ENCODE results near the gene NTRK3. TPM values are rescaled to one million over a fixed set of nuclear protein-coding genes. Genes with fewer than 3 reads are reported as not detected.

Gene NTRK3
- total and polyA plus RNA-seq, 4 donors = 0.21 to 2.9 (median 0.32) TPM

DNA sequence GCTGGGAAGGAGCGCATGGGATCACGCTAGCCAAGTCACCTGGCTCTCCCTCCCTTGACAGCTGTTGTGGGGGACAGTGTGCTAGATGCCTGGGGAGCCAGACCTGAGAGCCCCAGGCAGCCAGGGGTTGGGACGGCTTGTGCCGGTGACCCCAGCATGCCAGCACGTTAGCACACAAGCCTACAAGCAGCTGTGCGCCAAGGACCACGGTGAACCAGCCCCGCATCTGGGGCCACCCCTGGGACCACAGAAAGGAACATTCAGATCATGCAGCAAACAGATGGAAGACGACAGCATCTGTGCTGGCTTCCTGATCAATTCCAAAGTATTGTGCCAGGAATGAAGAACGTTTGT lies 64.8 kb downstream of the NTRK3 start:
- no peaks in the 10 kb centered on the region for H3K9me3 ChIP-seq (ENCODE audit: control insufficient read depth in 4 of 4, low read length in 3 of 4)
- no peak overlapping the region for H3K4me3 ChIP-seq (ENCODE audit: low read depth in 1 of 3, low read length in 3 of 3)
- 82% methylated on average over 10 of the region's 10 CpGs for WGBS
- no peak overlapping the region for H3K9ac ChIP-seq (ENCODE audit: low read depth in 1 of 2, low read length in 2 of 2)
- DNase-seq (ENCODE audit: low spot score) = no peak
- no peaks in the 10 kb centered on the region for H3K4me1 ChIP-seq (ENCODE audit: control insufficient read depth in 4 of 4, insufficient read depth in 4 of 4, low read length in 3 of 4)
- H3K27me3 ChIP-seq (ENCODE audit: control insufficient read depth in 4 of 4, insufficient read depth in 4 of 4, low read length in 3 of 4) = no peaks in the 10 kb centered on the region
- no peak for TF ChIP-seq FOXA1 (IDR thresholded peaks at IDR 0.05)
- TF ChIP-seq REST (IDR thresholded peaks at IDR 0.05) = no peak
- no peak for TF ChIP-seq CTCF (IDR thresholded peaks at IDR 0.05; ENCODE audit: low read depth, low read length, missing input control)
- no peak for TF ChIP-seq JUND (IDR thresholded peaks at IDR 0.05)
- TF ChIP-seq RXRA (IDR thresholded peaks at IDR 0.05) = no peak
- TF ChIP-seq EGR1 (IDR thresholded peaks at IDR 0.05; ENCODE audit: low read depth in 2 of 2) = no peak
- TF ChIP-seq SP1 (IDR thresholded peaks at IDR 0.05) = no peak
- TF ChIP-seq, protein P1, sequence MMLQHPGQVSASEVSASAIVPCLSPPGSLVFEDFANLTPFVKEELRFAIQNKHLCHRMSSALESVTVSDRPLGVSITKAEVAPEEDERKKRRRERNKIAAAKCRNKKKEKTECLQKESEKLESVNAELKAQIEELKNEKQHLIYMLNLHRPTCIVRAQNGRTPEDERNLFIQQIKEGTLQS (IDR thresholded peaks at IDR 0.05) = no peak
- TF ChIP-seq FOXA2 (IDR thresholded peaks at IDR 0.05) = no peak
- no peak for TF ChIP-seq RAD21 (IDR thresholded peaks at IDR 0.05)
- TF ChIP-seq HNF4G (IDR thresholded peaks at IDR 0.05) = no peak
- TF ChIP-seq GABPA (IDR thresholded peaks at IDR 0.05 in 1 of 2, conservative IDR thresholded peaks at IDR 0.05 in 1 of 2) = no peak
- TF ChIP-seq, protein P2, sequence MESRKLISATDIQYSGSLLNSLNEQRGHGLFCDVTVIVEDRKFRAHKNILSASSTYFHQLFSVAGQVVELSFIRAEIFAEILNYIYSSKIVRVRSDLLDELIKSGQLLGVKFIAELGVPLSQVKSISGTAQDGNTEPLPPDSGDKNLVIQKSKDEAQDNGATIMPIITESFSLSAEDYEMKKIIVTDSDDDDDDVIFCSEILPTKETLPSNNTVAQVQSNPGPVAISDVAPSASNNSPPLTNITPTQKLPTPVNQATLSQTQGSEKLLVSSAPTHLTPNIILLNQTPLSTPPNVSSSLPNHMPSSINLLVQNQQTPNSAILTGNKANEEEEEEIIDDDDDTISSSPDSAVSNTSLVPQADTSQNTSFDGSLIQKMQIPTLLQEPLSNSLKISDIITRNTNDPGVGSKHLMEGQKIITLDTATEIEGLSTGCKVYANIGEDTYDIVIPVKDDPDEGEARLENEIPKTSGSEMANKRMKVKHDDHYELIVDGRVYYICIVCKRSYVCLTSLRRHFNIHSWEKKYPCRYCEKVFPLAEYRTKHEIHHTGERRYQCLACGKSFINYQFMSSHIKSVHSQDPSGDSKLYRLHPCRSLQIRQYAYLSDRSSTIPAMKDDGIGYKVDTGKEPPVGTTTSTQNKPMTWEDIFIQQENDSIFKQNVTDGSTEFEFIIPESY (IDR thresholded peaks at IDR 0.05) = no peak
- no peak for TF ChIP-seq NR2F2 (IDR thresholded peaks at IDR 0.05)
- no peak for TF ChIP-seq YY1 (IDR thresholded peaks at IDR 0.05)
- TF ChIP-seq HNF4A (conservative IDR thresholded peaks at IDR 0.05) = no peak
- no peak for TF ChIP-seq TAF1 (conservative IDR thresholded peaks at IDR 0.05)
- TF ChIP-seq MAX (IDR thresholded peaks at IDR 0.05) = no peak
- no peak overlapping the region for H3K27ac ChIP-seq (ENCODE audit: low read depth in 1 of 2, low read length in 2 of 2)
- no peaks in the 10 kb centered on the region for H3K36me3 ChIP-seq (ENCODE audit: control insufficient read depth in 4 of 4, insufficient read depth in 3 of 4, low read depth in 1 of 4, low read length in 3 of 4)
